ELF-1 (cell line): ENCODE results near the gene DHX32.
"Not testable (repeated sequence)": the region's sequence is repeated elsewhere in the genome, so short reads cannot be mapped to it uniquely, and the experiment has no call there.

ENCODE experiments used
- DNase-seq: peaks from one replicate; pipeline ENCODE4 v3.0.0-alpha.2; 2016; ENCODE audit warnings: low read depth, low spot score

The DHX32 gene

GRCh38 chr10:125881192-125881591 lies at the start of gene DHX32:
Gene DHX32, minus strand, starts transcription at chr10:125881292. Its CDS starts 468 bp downstream, at chr10:125880824.
- peak; percentile 78 for DNase-seq

GRCh38 chr10:125929618-125930017 lies 48.5 kb upstream of the DHX32 start:
- no peak for DNase-seq

GRCh38 chr10:125928928-125929585 lies 48.0 kb upstream of the DHX32 start:
- no peak for DNase-seq

GRCh38 chr10:125927265-125927664 lies 46.2 kb upstream of the DHX32 start:
- not testable (repeated sequence) for DNase-seq

GRCh38 chr10:125926247-125926646 lies 45.2 kb upstream of the DHX32 start:
- DNase-seq = no peak

GRCh38 chr10:125925262-125925834 lies 44.3 kb upstream of the DHX32 start:
- DNase-seq = no peak

GRCh38 chr10:125921643-125922306 lies 40.7 kb upstream of the DHX32 start:
- DNase-seq = not testable (repeated sequence)

- DNase-seq = not testable (repeated sequence)
Observed at GRCh38 chr10:125917704-125918361, 36.7 kb upstream of the DHX32 start.

- DNase-seq = no peak
Observed at GRCh38 chr10:125916977-125917376, 35.9 kb upstream of the DHX32 start.

- DNase-seq = not testable (repeated sequence)
Observed at GRCh38 chr10:125913277-125913676, 32.2 kb upstream of the DHX32 start.

- no peak for DNase-seq
Observed at GRCh38 chr10:125911990-125912389, 30.9 kb upstream of the DHX32 start.

- DNase-seq = no peak
Observed at GRCh38 chr10:125911145-125911544, 30.1 kb upstream of the DHX32 start.

GRCh38 chr10:125909491-125909890 lies 28.4 kb upstream of the DHX32 start:
- DNase-seq = not testable (repeated sequence)

GRCh38 chr10:125908813-125909212 lies 27.7 kb upstream of the DHX32 start:
- DNase-seq = not testable (repeated sequence)

- DNase-seq = not testable (repeated sequence)
Observed at GRCh38 chr10:125907598-125907997, 26.5 kb upstream of the DHX32 start.

- not testable (repeated sequence) for DNase-seq
Observed at GRCh38 chr10:125905069-125905994, 24.2 kb upstream of the DHX32 start.

- DNase-seq = peak; percentile 81
Observed at GRCh38 chr10:125903135-125903640, 22.1 kb upstream of the DHX32 start.

GRCh38 chr10:125900963-125901362 lies 19.9 kb upstream of the DHX32 start:
- peak; percentile 55 for DNase-seq

GRCh38 chr10:125897317-125897716 lies 16.2 kb upstream of the DHX32 start:
- DNase-seq = not testable (repeated sequence)

GRCh38 chr10:125896088-125896934 lies 15.2 kb upstream of the DHX32 start, which contains the start of gene FANK1:
Gene FANK1, plus strand, starts transcription at chr10:125896564. Its CDS starts 79 bp downstream, at chr10:125896643.
- peak; percentile 88 for DNase-seq
